Adrenal gland (tissue), 12 donors: ENCODE results near the gene CABP4. TPM values are rescaled to one million over a fixed set of nuclear protein-coding genes. Genes with fewer than 3 reads are reported as not detected.

ENCODE experiments used
- DNase-seq, 7 donors: peaks; one replicate each; pipeline ENCODE4 v3.0.0-alpha.2; 2019 to 2020
- H3K27ac ChIP-seq, 5 donors: fragments of 200-600 bp; sonication (generic) in 4 of 5; 1 replicate in 3 of 5; 2 replicates in 2 of 5; pipeline versions ENCODE4 v1.5.1 to v1.8.0; 2016 to 2020; ENCODE audit warnings: mild to moderate bottlenecking in 1 of 5
- H3K27me3 ChIP-seq: fragments of 200-600 bp; 2 replicates; pipeline ENCODE4 v1.8.0; 2021
- H3K36me3 ChIP-seq, 2 donors: fragments of 200-600 bp; replicated peaks in 1 of 2; 1 replicate in 1 of 2; 2 replicates in 1 of 2; pipeline versions ENCODE4 v1.5.1 to v1.8.0; 2018 to 2022
- H3K4me1 ChIP-seq, 2 donors: fragments of 200-600 bp; replicated peaks in 1 of 2; 1 replicate in 1 of 2; 2 replicates in 1 of 2; pipeline versions ENCODE4 v1.5.1 to v1.8.0; 2018 to 2021
- H3K4me3 ChIP-seq, 4 donors: fragments of 200-600 bp; sonication (generic) in 3 of 4; one replicate each; pipeline ENCODE4 v1.5.1; 2016 to 2018
- H3K9me3 ChIP-seq, 3 donors: fragments of 200-600 bp; sonication (generic) in 1 of 3; replicated peaks in 1 of 3; 1 replicate in 2 of 3; 2 replicates in 1 of 3; pipeline versions ENCODE4 v1.5.1 to v1.8.0; 2016 to 2021
- CTCF ChIP-seq, 6 experiments: fragments of 450-650 bp in 4 of 6; fragments of 200-600 bp in 2 of 6; sonication (generic) in 1 of 6; IDR thresholded peaks; 1 replicate in 5 of 6; 2 replicates in 1 of 6; pipeline versions ENCODE4 v1.5.1 to v1.8.0; 2016 to 2021; ENCODE audit warnings: antibody characterized with exemption in 6 of 6, mild to moderate bottlenecking in 2 of 6, moderate library complexity in 1 of 6
- POLR2A ChIP-seq, 2 donors: fragments of 450-650 bp; IDR thresholded peaks; one replicate each; pipeline ENCODE4 v1.6.1; 2017; ENCODE audit warnings: antibody characterized with exemption in 2 of 2, mild to moderate bottlenecking in 2 of 2, moderate library complexity in 1 of 2
- WGBS, 4 donors: extraction: QIAGEN DNeasy Blood & Tissue Kit in 2 of 4; methylation state at CpG; one replicate each; pipeline versions ENCODE4 v1.1.5 to v1.1.7; 2013 to 2017; 5-methylcytosine and 5-hydroxymethylcytosine counted together
- intact Hi-C, 2 donors: fragments of 100-400 bp; cut with DNase I; formaldehyde crosslinking; loops; one replicate each; pipeline versions ENCODE4 v1.14.1 to v1.15.0; 2022 to 2023
- polyA plus RNA-seq, 3 donors: library from polyadenylated mRNA; stranded (reverse); fragments of 200-250 nt in 2 of 3; fragments of 350-450 nt in 1 of 3; fragmentation: Illumina TruSeq in 1 of 3; extraction: RNeasy Lipid Tissue Mini Kit (QIAGEN cat#74804) in 1 of 3; gene quantifications; one replicate each; pipeline ENCODE4 v1.2.3, GENCODE V29; 2013 to 2014
- total RNA-seq, 9 donors: library from RNA; depleted of rRNA in 4 of 9; stranded (reverse); fragments of >200 nt in 4 of 9; fragments of 120-200 nt in 1 of 9; fragmentation: NEBNext Ultra II Directional in 1 of 9; extraction: Animal tissue kit (Norgen Biotek cat#: 25700) in 1 of 9; gene quantifications; one replicate each; pipeline versions ENCODE4 v1.1.0 to v1.2.4, GENCODE V29; 2013 to 2023
- donor health status: healthy with polysubstance abuse.
- donor health status: Bipolar disorder and iron deficiency.
- donor health status: DM: yes; HTN: yes; CAD: no.
- donor health status: DM: no; HTN: no; CAD: no.
- donor health status: DM: no; HTN: no; CAD: no.
- donor health status: DM: yes; HTN: yes; CAD: no.

CABP4 gene
- total and polyA plus RNA-seq, 12 donors = 0.28 to 3.8 (median 1.5) TPM; not detected in 1

GRCh38 chr11:67452141-67452952 is 2.8 kb upstream of the CABP4 start, which contains the start of gene GPR152:
TSS of gene GPR152 (minus strand) at chr11:67452729. CDS start at chr11:67452724, 5 bp downstream.
- intact Hi-C loops = no loop called here
- DNase-seq = peak in 5 of 7 donors; percentile 34 to 61 (median 40)
- Histone ChIP-seq H3K27me3 (no peaks in the 10 kb centered on the region), H3K9me3 (no peaks in the 10 kb centered on the region), H3K27ac (peak within 1 kb of the TSS in 1 of 5 donors; percentile 58), H3K4me1 (no peaks in the 10 kb centered on the region), H3K36me3 (no peaks in the 10 kb centered on the region), H3K4me3 (no peak within 1 kb of the TSS)
- TF ChIP-seq POLR2A (IDR thresholded peaks at IDR 0.05) (no peak), CTCF (IDR thresholded peaks at IDR 0.05) (peak in 2 of 6 experiments; percentile 14 to 18)
- 76 to 91% (median 80%) methylated on average over 15 to 33 of the region's 33 CpGs for WGBS, 4 donors

- no peak for DNase-seq
- no peak for TF ChIP-seq CTCF (IDR thresholded peaks at IDR 0.05)
- no peak for TF ChIP-seq POLR2A (IDR thresholded peaks at IDR 0.05)
- intact Hi-C loops = no loop called here
- no peak overlapping the region for H3K4me3 ChIP-seq
- H3K27ac ChIP-seq = no peak overlapping the region
- H3K27me3 ChIP-seq = no peaks in the 10 kb centered on the region
- H3K4me1 ChIP-seq = no peaks in the 10 kb centered on the region
- H3K9me3 ChIP-seq = no peaks in the 10 kb centered on the region
- WGBS, 4 donors = 73 to 93% (median 84%) methylated on average over 4 to 21 of the region's 21 CpGs
- H3K36me3 ChIP-seq = no peaks in the 10 kb centered on the region
Measured at GRCh38 chr11:67453816-67454732, 1.1 kb upstream of the CABP4 start.

- TF ChIP-seq POLR2A (IDR thresholded peaks at IDR 0.05) (no peak), CTCF (IDR thresholded peaks at IDR 0.05) (no peak)
- Histone ChIP-seq H3K4me1 (no peaks in the 10 kb centered on the region), H3K4me3 (no peak overlapping the region), H3K27ac (no peak overlapping the region), H3K27me3 (no peaks in the 10 kb centered on the region), H3K36me3 (no peaks in the 10 kb centered on the region), H3K9me3 (no peaks in the 10 kb centered on the region)
- peak in 1 of 7 donors; percentile 18 for DNase-seq
- intact Hi-C loops = no loop called here
- 80 to 86% (median 83%) methylated on average over 10 to 25 of the region's 25 CpGs for WGBS, 4 donors
Measured at GRCh38 chr11:67456068-67456705, 1.0 kb downstream of the CABP4 start.

GRCh38 chr11:67457453-67457852 is 2.3 kb downstream of the CABP4 start:
- Histone ChIP-seq H3K27ac (no peak overlapping the region), H3K4me3 (no peak overlapping the region), H3K27me3 (no peaks in the 10 kb centered on the region), H3K9me3 (no peaks in the 10 kb centered on the region), H3K36me3 (no peaks in the 10 kb centered on the region), H3K4me1 (no peaks in the 10 kb centered on the region)
- peak in 1 of 7 donors; percentile 15 for DNase-seq
- intact Hi-C loops = no loop called here
- TF ChIP-seq CTCF (IDR thresholded peaks at IDR 0.05) = no peak
- TF ChIP-seq POLR2A (IDR thresholded peaks at IDR 0.05) = no peak
- WGBS, 4 donors = 89 to 96% (median 91%) methylated on average over 12 of the region's 12 CpGs
